ENCODE results near the gene SLIT1.

SLIT1 gene

GRCh38 chr10:97071496-97071895, 114.3 kb downstream of the SLIT1 start:
- TF ChIP-seq, protein P1, sequence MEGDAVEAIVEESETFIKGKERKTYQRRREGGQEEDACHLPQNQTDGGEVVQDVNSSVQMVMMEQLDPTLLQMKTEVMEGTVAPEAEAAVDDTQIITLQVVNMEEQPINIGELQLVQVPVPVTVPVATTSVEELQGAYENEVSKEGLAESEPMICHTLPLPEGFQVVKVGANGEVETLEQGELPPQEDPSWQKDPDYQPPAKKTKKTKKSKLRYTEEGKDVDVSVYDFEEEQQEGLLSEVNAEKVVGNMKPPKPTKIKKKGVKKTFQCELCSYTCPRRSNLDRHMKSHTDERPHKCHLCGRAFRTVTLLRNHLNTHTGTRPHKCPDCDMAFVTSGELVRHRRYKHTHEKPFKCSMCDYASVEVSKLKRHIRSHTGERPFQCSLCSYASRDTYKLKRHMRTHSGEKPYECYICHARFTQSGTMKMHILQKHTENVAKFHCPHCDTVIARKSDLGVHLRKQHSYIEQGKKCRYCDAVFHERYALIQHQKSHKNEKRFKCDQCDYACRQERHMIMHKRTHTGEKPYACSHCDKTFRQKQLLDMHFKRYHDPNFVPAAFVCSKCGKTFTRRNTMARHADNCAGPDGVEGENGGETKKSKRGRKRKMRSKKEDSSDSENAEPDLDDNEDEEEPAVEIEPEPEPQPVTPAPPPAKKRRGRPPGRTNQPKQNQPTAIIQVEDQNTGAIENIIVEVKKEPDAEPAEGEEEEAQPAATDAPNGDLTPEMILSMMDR (IDR thresholded peaks at IDR 0.05): no peak
- no peak overlapping the region for H3K4me3 ChIP-seq (ENCODE audit: low read depth in 1 of 2, low read length in 1 of 2)
- H3K27me3 ChIP-seq: peaks cover 26% of the 10 kb centered on the region
- H3K4me1 ChIP-seq (ENCODE audit: control insufficient read depth in 1 of 2, insufficient read depth in 1 of 2, low read depth in 1 of 2, low read length in 1 of 2): no peaks in the 10 kb centered on the region
- no peaks in the 10 kb centered on the region for H3K36me3 ChIP-seq
- no peaks in the 10 kb centered on the region for H3K9me3 ChIP-seq
- no peak overlapping the region for H3K27ac ChIP-seq

- TF ChIP-seq, protein P1 (IDR thresholded peaks at IDR 0.05): no peak
- H3K36me3 ChIP-seq: no peaks in the 10 kb centered on the region
- peaks cover 21% of the 10 kb centered on the region for H3K27me3 ChIP-seq
- no peaks in the 10 kb centered on the region for H3K4me1 ChIP-seq (ENCODE audit: control insufficient read depth in 1 of 2, insufficient read depth in 1 of 2, low read depth in 1 of 2, low read length in 1 of 2)
- H3K4me3 ChIP-seq (ENCODE audit: low read depth in 1 of 2, low read length in 1 of 2): no peak overlapping the region
- no peaks in the 10 kb centered on the region for H3K9me3 ChIP-seq
- no peak overlapping the region for H3K27ac ChIP-seq
Measured at GRCh38 chr10:97069576-97070362, 116.0 kb downstream of the SLIT1 start.

DNA sequence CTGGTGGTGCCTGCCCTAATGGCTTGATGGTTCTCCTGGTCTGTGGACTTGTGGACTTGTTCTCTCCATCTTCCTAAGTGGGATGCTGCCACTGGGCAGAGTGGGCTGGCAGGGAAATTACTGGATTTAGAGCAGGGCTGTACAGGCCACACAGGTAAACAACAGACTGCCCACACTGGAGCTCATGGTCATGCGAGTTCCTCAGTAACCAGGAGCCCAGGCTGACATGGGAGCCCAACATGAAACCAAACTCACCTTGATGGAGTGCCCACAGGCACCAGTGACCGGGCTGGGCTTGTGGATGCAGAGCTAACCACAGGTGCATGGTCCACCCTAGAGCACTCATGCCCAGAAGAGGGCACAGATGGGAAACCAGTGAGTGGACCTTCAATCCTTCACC, 116.7 kb downstream of the SLIT1 start:
- H3K4me1 ChIP-seq (ENCODE audit: control insufficient read depth in 1 of 2, insufficient read depth in 1 of 2, low read depth in 1 of 2, low read length in 1 of 2): no peaks in the 10 kb centered on the region
- TF ChIP-seq, protein P1 (IDR thresholded peaks at IDR 0.05): no peak
- H3K36me3 ChIP-seq: no peaks in the 10 kb centered on the region
- H3K4me3 ChIP-seq (ENCODE audit: low read depth in 1 of 2, low read length in 1 of 2): no peak overlapping the region
- H3K9me3 ChIP-seq: no peaks in the 10 kb centered on the region
- H3K27me3 ChIP-seq: peaks cover 21% of the 10 kb centered on the region
- no peak overlapping the region for H3K27ac ChIP-seq

DNA sequence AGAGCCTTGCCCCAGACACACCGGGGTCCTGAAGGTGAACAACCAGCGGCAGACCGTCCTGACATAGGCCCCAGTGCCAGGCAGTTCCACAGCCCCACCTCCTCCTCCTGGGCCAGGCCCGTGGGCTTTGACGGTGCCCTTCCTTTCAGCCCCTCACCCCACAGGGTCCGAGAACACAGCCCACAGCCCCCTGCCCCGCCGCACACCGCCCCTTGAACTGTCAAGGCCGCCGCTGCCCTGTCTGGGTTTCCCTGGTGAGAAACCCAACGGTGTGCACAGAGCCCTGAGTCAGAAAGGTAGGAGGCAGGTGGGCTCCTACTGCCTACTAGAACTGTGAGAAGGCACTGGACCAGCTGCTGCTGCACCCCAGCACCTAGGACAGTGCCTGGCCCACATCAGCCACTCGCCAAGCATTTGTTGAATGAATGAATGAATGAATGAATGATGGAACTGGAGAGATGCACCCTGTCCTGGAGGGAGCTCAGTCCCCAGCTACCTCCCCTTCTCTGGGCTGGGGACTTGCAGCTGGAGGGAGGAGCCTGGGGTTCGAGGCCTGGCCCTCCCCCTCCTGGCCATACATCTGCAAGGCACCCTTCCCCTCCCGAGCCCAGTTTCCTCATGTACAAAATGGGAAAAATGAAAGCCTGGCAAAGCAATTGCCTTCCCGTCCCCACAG, 117.9 kb downstream of the SLIT1 start:
- no peak overlapping the region for H3K27ac ChIP-seq
- no peak overlapping the region for H3K4me3 ChIP-seq (ENCODE audit: low read depth in 1 of 2, low read length in 1 of 2)
- no peaks in the 10 kb centered on the region for H3K4me1 ChIP-seq (ENCODE audit: control insufficient read depth in 1 of 2, insufficient read depth in 1 of 2, low read depth in 1 of 2, low read length in 1 of 2)
- TF ChIP-seq, protein P1 (IDR thresholded peaks at IDR 0.05): no peak
- H3K36me3 ChIP-seq: no peaks in the 10 kb centered on the region
- H3K9me3 ChIP-seq: no peaks in the 10 kb centered on the region
- peaks cover 11% of the 10 kb centered on the region for H3K27me3 ChIP-seq

DNA sequence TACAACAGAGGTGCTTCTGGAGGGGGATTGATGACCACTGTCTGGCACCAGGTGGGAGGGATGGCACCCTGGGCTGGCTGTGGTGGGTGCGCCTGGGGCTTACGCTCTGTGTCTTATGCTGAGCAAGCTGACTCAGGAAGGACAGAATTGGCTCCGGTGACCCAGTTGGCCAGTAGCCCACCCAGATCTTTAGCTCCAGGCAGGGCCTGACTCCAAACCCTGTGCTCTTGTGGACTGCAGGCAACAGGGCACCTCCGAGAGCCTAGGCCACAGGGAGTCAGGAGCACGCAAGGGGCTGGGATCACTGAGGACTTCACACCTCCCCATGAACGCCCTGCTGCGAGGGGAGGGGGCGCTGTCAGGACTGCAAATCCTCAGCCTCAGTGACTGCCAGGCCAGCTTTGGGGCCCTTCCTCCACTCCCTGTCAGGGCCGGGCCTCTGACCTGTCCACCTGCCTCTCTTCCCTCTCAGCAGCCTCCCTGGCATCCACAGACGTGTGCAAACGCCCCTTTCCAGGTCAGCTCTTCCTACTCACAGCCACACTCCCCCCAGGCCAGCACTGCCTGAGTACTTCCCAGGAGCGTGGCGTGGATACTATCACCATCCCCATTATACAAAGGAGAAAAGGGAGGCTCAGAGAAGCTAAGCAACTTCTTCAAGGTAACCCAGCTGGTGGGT, 118.7 kb downstream of the SLIT1 start:
- Histone ChIP-seq H3K36me3 (no peaks in the 10 kb centered on the region), H3K4me3 (ENCODE audit: low read depth in 1 of 2, low read length in 1 of 2) (no peak overlapping the region), H3K27me3 (peaks cover 4% of the 10 kb centered on the region), H3K27ac (no peak overlapping the region), H3K4me1 (ENCODE audit: control insufficient read depth in 1 of 2, insufficient read depth in 1 of 2, low read depth in 1 of 2, low read length in 1 of 2) (no peaks in the 10 kb centered on the region), H3K9me3 (no peaks in the 10 kb centered on the region)
- TF ChIP-seq, protein P1 (IDR thresholded peaks at IDR 0.05): no peak
